H1 (cell line): ENCODE results near the gene FOXI1. TPM values are rescaled to one million over a fixed set of nuclear protein-coding genes. Genes with fewer than 3 reads are reported as not detected.

ENCODE experiments used
- EP300 ChIP-seq, 2 experiments: IDR thresholded peaks; 1 replicate in 1 of 2; 2 replicates in 1 of 2; pipeline ENCODE4 v1.6.1; 2011 to 2012; ENCODE audit warnings: low read depth in 2 of 2, low read length in 2 of 2, mild to moderate bottlenecking in 2 of 2, borderline replicate concordance in 1 of 2, inconsistent platforms in 1 of 2, moderate library complexity in 1 of 2
- HDAC2 ChIP-seq, 2 experiments: fragments of 300-600 bp in 1 of 2; sonication (generic) in 1 of 2; IDR thresholded peaks; 2 replicates each; pipeline ENCODE4 v1.6.1; 2011 to 2012; ENCODE audit warnings: low read depth in 2 of 2, low read length in 2 of 2, mild to moderate bottlenecking in 2 of 2, moderate library complexity in 2 of 2, borderline replicate concordance in 1 of 2, inconsistent platforms in 1 of 2
- TEAD4 ChIP-seq: IDR thresholded peaks from 2 replicates; pipeline ENCODE4 v1.6.1; 2012; ENCODE audit warnings: low read depth, low read length, inconsistent platforms, mixed read lengths
- polyA plus RNA-seq, 7 experiments: library from polyadenylated mRNA; depleted of rRNA in 3 of 7; stranded (reverse) in 5 of 7; unstranded in 2 of 7; fragments of >200 nt in 5 of 7; fragments of 200-250 nt in 2 of 7; gene quantifications; 1 replicate in 5 of 7; 2 replicates in 1 of 7; 4 replicates in 1 of 7; pipeline versions ENCODE4 v1.2.1 to v1.2.3, GENCODE V29; 2011 to 2013; ENCODE audit warnings: missing spikeins in 2 of 7, mixed read lengths in 2 of 7
- total RNA-seq: library from RNA; stranded (reverse); fragmentation: NEBNext Ultra II Directional; extraction: Animal tissue kit (Norgen Biotek cat#: 25700); gene quantifications from 2 replicates; pipeline ENCODE4 v1.2.1, GENCODE V29; 2021
- TF ChIP-seq, protein P1 (sequence below): IDR thresholded peaks from 2 replicates; pipeline ENCODE4 v1.6.1; 2011; ENCODE audit warnings: low read depth, mild to moderate bottlenecking, low read length; ENCODE audit not compliant: insufficient read depth

The FOXI1 gene
- total and polyA plus RNA-seq, 2 of the 8 experiments (the other 6 are each of a cell fraction or from before 2014, with no cell fraction given): not detected

DNA sequence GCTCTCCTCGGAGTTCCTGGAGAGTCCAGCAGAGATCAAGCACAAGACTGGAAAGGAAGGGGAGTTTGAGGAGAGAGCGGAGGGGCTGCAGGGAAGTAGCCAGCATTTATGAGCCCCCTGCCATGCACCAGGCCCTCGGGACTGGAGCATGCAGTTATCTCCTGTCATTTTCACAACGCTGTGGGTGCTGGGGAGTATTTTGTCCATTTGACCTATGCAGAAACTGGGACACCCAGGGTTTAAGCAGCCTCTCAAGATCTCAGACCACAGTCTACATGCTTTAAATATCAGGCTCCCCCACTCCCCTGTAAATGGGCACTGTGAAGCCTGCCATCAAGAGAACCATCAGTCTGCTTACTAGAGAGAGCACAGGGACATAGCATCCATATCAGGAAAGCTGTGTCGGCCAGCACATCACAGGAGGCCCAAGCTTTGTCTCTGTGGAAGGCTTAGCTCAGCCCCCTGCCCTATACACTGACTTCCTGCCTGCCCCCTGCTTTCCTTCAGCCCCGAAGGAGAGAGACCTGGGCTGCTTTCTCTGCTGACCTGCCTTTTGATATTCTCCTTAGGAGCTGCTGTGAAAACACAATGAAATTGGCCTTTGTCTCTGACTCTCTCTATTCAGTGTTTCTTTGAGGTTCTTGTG lies 7.3 kb downstream of the FOXI1 start (continued):
- TF ChIP-seq HDAC2 (IDR thresholded peaks at IDR 0.05; ENCODE audit: borderline replicate concordance in 1 of 2, low read depth in 2 of 2, low read length in 2 of 2) (no peak), EP300 (IDR thresholded peaks at IDR 0.05; ENCODE audit: borderline replicate concordance in 1 of 2, low read depth in 2 of 2, low read length in 2 of 2) (no peak), TEAD4 (no peak)
- TF ChIP-seq, protein P1, sequence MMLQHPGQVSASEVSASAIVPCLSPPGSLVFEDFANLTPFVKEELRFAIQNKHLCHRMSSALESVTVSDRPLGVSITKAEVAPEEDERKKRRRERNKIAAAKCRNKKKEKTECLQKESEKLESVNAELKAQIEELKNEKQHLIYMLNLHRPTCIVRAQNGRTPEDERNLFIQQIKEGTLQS: no peak
